ENCODE data around the gene ZSCAN23.
A peak's percentile ranks its signal among the peaks of the same experiment; 100 is the strongest.

Gene ZSCAN23

GRCh38 chr6:28443112-28443773 lies at the start of gene ZSCAN23 (continued):
- TF ChIP-seq, protein P1, sequence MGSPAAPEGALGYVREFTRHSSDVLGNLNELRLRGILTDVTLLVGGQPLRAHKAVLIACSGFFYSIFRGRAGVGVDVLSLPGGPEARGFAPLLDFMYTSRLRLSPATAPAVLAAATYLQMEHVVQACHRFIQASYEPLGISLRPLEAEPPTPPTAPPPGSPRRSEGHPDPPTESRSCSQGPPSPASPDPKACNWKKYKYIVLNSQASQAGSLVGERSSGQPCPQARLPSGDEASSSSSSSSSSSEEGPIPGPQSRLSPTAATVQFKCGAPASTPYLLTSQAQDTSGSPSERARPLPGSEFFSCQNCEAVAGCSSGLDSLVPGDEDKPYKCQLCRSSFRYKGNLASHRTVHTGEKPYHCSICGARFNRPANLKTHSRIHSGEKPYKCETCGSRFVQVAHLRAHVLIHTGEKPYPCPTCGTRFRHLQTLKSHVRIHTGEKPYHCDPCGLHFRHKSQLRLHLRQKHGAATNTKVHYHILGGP (tag by site-specific recombination; IDR thresholded peaks at IDR 0.05) = no peak
- TF ChIP-seq ZEB2 (tag by site-specific recombination; IDR thresholded peaks at IDR 0.05) (peak; percentile 62; the same call in 1 of the 2 replicates), GLI4 (tag by site-specific recombination; IDR thresholded peaks at IDR 0.05) (no peak), ZNF23 (tag by site-specific recombination; IDR thresholded peaks at IDR 0.05; ENCODE audit: borderline replicate concordance) (no peak), SP3 (tag by site-specific recombination; IDR thresholded peaks at IDR 0.05) (peak; percentile 26; the same call in 1 of the 2 replicates), ZNF670 (tag by site-specific recombination; IDR thresholded peaks at IDR 0.05; ENCODE audit: low read depth) (no peak), ZNF416 (tag by site-specific recombination; IDR thresholded peaks at IDR 0.05) (no peak), ZNF335 (tag by site-specific recombination; conservative IDR thresholded peaks at IDR 0.05) (peak; percentile 65), REPIN1 (tag by site-specific recombination; IDR thresholded peaks at IDR 0.05; ENCODE audit: low read depth) (no peak), ZNF510 (tag by site-specific recombination; IDR thresholded peaks at IDR 0.05; ENCODE audit: insufficient replicate concordance) (no peak), ZBTB44 (tag by site-specific recombination; IDR thresholded peaks at IDR 0.05) (no peak), ZFP69B (tag by site-specific recombination; IDR thresholded peaks at IDR 0.05) (no peak), KLF10 (tag by site-specific recombination; IDR thresholded peaks at IDR 0.05) (no peak), ZNF529 (tag by site-specific recombination; IDR thresholded peaks at IDR 0.05; ENCODE audit: insufficient replicate concordance) (no peak), ZNF202 (tag by site-specific recombination; IDR thresholded peaks at IDR 0.05; ENCODE audit: borderline replicate concordance) (no peak), ZNF19 (tag by site-specific recombination; IDR thresholded peaks at IDR 0.05; ENCODE audit: low read depth) (no peak), GLI2 (tag by site-specific recombination; IDR thresholded peaks at IDR 0.05; ENCODE audit: borderline replicate concordance, low read depth) (no peak), ZNF391 (tag by site-specific recombination; IDR thresholded peaks at IDR 0.05; ENCODE audit: borderline replicate concordance, low read depth) (no peak; the same call in 1 of the 2 replicates), ZBTB48 (tag by site-specific recombination; IDR thresholded peaks at IDR 0.05) (no peak), ZBTB8A (tag by site-specific recombination; IDR thresholded peaks at IDR 0.05) (peak; percentile 35; the same call in 1 of the 2 replicates), ZNF560 (tag by site-specific recombination; IDR thresholded peaks at IDR 0.05; ENCODE audit: borderline replicate concordance) (no peak), ZNF157 (tag by site-specific recombination; IDR thresholded peaks at IDR 0.05) (no peak), ZNF146 (tag by site-specific recombination; IDR thresholded peaks at IDR 0.05) (no peak), ZNF555 (tag by site-specific recombination; conservative IDR thresholded peaks at IDR 0.05) (no peak), ZNF292 (tag by site-specific recombination; IDR thresholded peaks at IDR 0.05; ENCODE audit: borderline replicate concordance, low read depth) (no peak), ZNF2 (tag by site-specific recombination; IDR thresholded peaks at IDR 0.05) (peak; percentile 69; the same call in 1 of the 2 replicates), HOXC10 (CRISPR knock-in tag; IDR thresholded peaks at IDR 0.05) (no peak), ZNF501 (tag by site-specific recombination; IDR thresholded peaks at IDR 0.05) (peak; percentile 76; the same call in 1 of the 2 replicates), ZNF155 (tag by site-specific recombination; IDR thresholded peaks at IDR 0.05) (no peak), ZNF138 (tag by site-specific recombination; IDR thresholded peaks at IDR 0.05; ENCODE audit: borderline replicate concordance) (no peak), ZNF114 (tag by site-specific recombination; IDR thresholded peaks at IDR 0.05) (no peak), ZNF488 (tag by site-specific recombination; IDR thresholded peaks at IDR 0.05) (no peak), ZBTB21 (tag by site-specific recombination; IDR thresholded peaks at IDR 0.05) (peak; percentile 98)
- TF ChIP-seq, protein P2, sequence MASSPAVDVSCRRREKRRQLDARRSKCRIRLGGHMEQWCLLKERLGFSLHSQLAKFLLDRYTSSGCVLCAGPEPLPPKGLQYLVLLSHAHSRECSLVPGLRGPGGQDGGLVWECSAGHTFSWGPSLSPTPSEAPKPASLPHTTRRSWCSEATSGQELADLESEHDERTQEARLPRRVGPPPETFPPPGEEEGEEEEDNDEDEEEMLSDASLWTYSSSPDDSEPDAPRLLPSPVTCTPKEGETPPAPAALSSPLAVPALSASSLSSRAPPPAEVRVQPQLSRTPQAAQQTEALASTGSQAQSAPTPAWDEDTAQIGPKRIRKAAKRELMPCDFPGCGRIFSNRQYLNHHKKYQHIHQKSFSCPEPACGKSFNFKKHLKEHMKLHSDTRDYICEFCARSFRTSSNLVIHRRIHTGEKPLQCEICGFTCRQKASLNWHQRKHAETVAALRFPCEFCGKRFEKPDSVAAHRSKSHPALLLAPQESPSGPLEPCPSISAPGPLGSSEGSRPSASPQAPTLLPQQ (tag by site-specific recombination; IDR thresholded peaks at IDR 0.05) = peak; percentile 51; the same call in 1 of the 2 replicates
